ENCODE data around the gene SGPL1. TPM values are rescaled to one million over a fixed set of nuclear protein-coding genes. Genes with fewer than 3 reads are reported as not detected.

SGPL1 gene
- total and polyA plus RNA-seq, 10 of the 15 experiments (the other 5 are each of a cell fraction or from before 2014, with no cell fraction given): 4.9 to 20.7 (median 10.6) TPM

GRCh38 chr10:70901276-70901878 lies 85.6 kb downstream of the SGPL1 start:
- Histone ChIP-seq H3K9ac (ENCODE audit: control insufficient read depth, insufficient read depth, low read length) (no peak overlapping the region), H3K9me3 (replicated peaks; ENCODE audit: control insufficient read depth, insufficient read depth, low read length) (no peaks in the 10 kb centered on the region), H4K20me1 (ENCODE audit: control insufficient read depth, insufficient read depth) (no peaks in the 10 kb centered on the region), H3K79me2 (ENCODE audit: control insufficient read depth, insufficient read depth, low read length) (no peaks in the 10 kb centered on the region), H3K4me3 (no peak overlapping the region), H3K4me1 (ENCODE audit: control insufficient read depth, insufficient read depth, low read length) (no peaks in the 10 kb centered on the region), H3K36me3 (ENCODE audit: control insufficient read depth in 2 of 2, insufficient read depth in 2 of 2, low read length in 1 of 2) (no peaks in the 10 kb centered on the region), H3K27ac (ENCODE audit: control insufficient read depth, insufficient read depth) (no peak overlapping the region), H3K27me3 (replicated peaks in 1 of 2; ENCODE audit: control insufficient read depth in 2 of 2, insufficient read depth in 2 of 2, low read length in 1 of 2) (0 out of 4 replicates have a peak, but pooled peaks cover 0 to 2% of the 10 kb centered on the region in 2 experiments), H2AFZ (ENCODE audit: control insufficient read depth, low read depth, low read length) (no peak overlapping the region), H3K4me2 (ENCODE audit: control insufficient read depth, insufficient read depth) (no peak overlapping the region)
- ChIA-PET CTCF (interaction anchor here (0.6 to 3.7 kb wide), 3 partner anchors 9 to 252 kb away, joined by 3 to 20 read pairs (median 4); no protein-coding TSS in a partner anchor), SMC1A (ENCODE audit: uncharacterized antibody, unreplicated experiment) (no interaction called here), POLR2A (interaction anchor here (0.6 kb wide), 1 partner anchor 485 kb away, joined by 4 read pairs; no protein-coding TSS in a partner anchor), RAD21 (ENCODE audit: unreplicated experiment) (no interaction called here)
- DNase-seq (ENCODE audit: low read depth, low spot score): no peak
- no peak for FAIRE-seq
- WGBS (ENCODE audit: insufficient coverage, insufficient replicate concordance, low lambda C conversion rate, missing lambda C conversion rate): 38% methylated on average over 13 of the region's 13 CpGs
- no peak for TF ChIP-seq SMARCA5 (IDR thresholded peaks at IDR 0.05)
- TF ChIP-seq, protein P1, sequence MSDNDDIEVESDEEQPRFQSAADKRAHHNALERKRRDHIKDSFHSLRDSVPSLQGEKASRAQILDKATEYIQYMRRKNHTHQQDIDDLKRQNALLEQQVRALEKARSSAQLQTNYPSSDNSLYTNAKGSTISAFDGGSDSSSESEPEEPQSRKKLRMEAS (IDR thresholded peaks at IDR 0.05; ENCODE audit: low read depth, low read length): no peak
- TF ChIP-seq MTA2 (IDR thresholded peaks at IDR 0.05; ENCODE audit: low read depth): no peak
- TF ChIP-seq CREM (IDR thresholded peaks at IDR 0.05; ENCODE audit: low read depth): no peak
- no peak for TF ChIP-seq ZNF622 (IDR thresholded peaks at IDR 0.05)
- TF ChIP-seq, protein P2, sequence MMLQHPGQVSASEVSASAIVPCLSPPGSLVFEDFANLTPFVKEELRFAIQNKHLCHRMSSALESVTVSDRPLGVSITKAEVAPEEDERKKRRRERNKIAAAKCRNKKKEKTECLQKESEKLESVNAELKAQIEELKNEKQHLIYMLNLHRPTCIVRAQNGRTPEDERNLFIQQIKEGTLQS (IDR thresholded peaks at IDR 0.05; ENCODE audit: borderline replicate concordance, extremely low read depth, low read depth, low read length): no peak
- TF ChIP-seq MEF2A (IDR thresholded peaks at IDR 0.05; ENCODE audit: insufficient read depth, low read depth, low read length): no peak
- no peak for TF ChIP-seq NFXL1 (IDR thresholded peaks at IDR 0.05; ENCODE audit: borderline replicate concordance)
- TF ChIP-seq MYB (IDR thresholded peaks at IDR 0.05; ENCODE audit: borderline replicate concordance, low read depth, low read length): no peak
- no peak for TF ChIP-seq SMAD1 (IDR thresholded peaks at IDR 0.05; ENCODE audit: low read depth, partially characterized antibody)
- TF ChIP-seq, protein P3, sequence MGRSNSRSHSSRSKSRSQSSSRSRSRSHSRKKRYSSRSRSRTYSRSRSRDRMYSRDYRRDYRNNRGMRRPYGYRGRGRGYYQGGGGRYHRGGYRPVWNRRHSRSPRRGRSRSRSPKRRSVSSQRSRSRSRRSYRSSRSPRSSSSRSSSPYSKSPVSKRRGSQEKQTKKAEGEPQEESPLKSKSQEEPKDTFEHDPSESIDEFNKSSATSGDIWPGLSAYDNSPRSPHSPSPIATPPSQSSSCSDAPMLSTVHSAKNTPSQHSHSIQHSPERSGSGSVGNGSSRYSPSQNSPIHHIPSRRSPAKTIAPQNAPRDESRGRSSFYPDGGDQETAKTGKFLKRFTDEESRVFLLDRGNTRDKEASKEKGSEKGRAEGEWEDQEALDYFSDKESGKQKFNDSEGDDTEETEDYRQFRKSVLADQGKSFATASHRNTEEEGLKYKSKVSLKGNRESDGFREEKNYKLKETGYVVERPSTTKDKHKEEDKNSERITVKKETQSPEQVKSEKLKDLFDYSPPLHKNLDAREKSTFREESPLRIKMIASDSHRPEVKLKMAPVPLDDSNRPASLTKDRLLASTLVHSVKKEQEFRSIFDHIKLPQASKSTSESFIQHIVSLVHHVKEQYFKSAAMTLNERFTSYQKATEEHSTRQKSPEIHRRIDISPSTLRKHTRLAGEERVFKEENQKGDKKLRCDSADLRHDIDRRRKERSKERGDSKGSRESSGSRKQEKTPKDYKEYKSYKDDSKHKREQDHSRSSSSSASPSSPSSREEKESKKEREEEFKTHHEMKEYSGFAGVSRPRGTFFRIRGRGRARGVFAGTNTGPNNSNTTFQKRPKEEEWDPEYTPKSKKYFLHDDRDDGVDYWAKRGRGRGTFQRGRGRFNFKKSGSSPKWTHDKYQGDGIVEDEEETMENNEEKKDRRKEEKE (IDR thresholded peaks at IDR 0.05): no peak
- TF ChIP-seq POU2F2 (IDR thresholded peaks at IDR 0.05; ENCODE audit: borderline replicate concordance, low read depth, low read length): no peak
- TF ChIP-seq SPI1 (IDR thresholded peaks at IDR 0.05; ENCODE audit: borderline replicate concordance, insufficient read depth, low read depth, low read length): no peak
- TF ChIP-seq ZBED1 (IDR thresholded peaks at IDR 0.05; ENCODE audit: borderline replicate concordance): no peak
- no peak for TF ChIP-seq SP1 (IDR thresholded peaks at IDR 0.05; ENCODE audit: low read depth, low read length)
- TF ChIP-seq JUNB (IDR thresholded peaks at IDR 0.05): no peak
- no peak for TF ChIP-seq FOXM1 (IDR thresholded peaks at IDR 0.05; ENCODE audit: low read depth, low read length)
- no peak for TF ChIP-seq ZZZ3 (IDR thresholded peaks at IDR 0.05; ENCODE audit: control insufficient read depth, insufficient read length, low read depth)
- TF ChIP-seq TCF12 (IDR thresholded peaks at IDR 0.05; ENCODE audit: low read depth, low read length): no peak
- in situ Hi-C loops (cut with MboI): no loop called here
- no peak for ATAC-seq
- intact Hi-C loops (cut with micrococcal nuclease; ENCODE audit: unreplicated experiment): no loop called here
- BruUV-seq (replicated peaks): no TSS peak

Measured in GM12878 (cell line).